ENCODE data around the gene C9orf78. TPM values are rescaled to one million over a fixed set of nuclear protein-coding genes. Genes with fewer than 3 reads are reported as not detected.

C9orf78 gene
- total RNA-seq, 1 donor from 2014 or later, result 46.1 TPM

- Mint-ChIP-seq H3K9me3 (ENCODE audit: unreplicated experiment) (peaks cover under 1% of the 10 kb centered on the region), H3K4me3 (ENCODE audit: unreplicated experiment) (no peak overlapping the region), H3K36me3 (ENCODE audit: unreplicated experiment) (no peaks in the 10 kb centered on the region), H3K4me1 (ENCODE audit: low read depth, unreplicated experiment) (peaks cover 28% of the 10 kb centered on the region), H3K27ac (ENCODE audit: unreplicated experiment) (no peak overlapping the region), H3K27me3 (ENCODE audit: unreplicated experiment) (peaks cover 7% of the 10 kb centered on the region)
- no peak for TF ChIP-seq CTCF (IDR thresholded peaks at IDR 0.05; ENCODE audit: partially characterized antibody, unreplicated experiment)
- DNase-seq, result no peak
Observed at GRCh38 chr9:129840034-129840433, 5.0 kb upstream of the C9orf78 start.

GRCh38 chr9:129839324-129840023 lies 4.4 kb upstream of the C9orf78 start:
- no peaks in the 10 kb centered on the region for H3K36me3 Mint-ChIP-seq (ENCODE audit: unreplicated experiment)
- peak overlapping the region; percentile 52 for H3K4me3 Mint-ChIP-seq (ENCODE audit: unreplicated experiment)
- TF ChIP-seq CTCF (IDR thresholded peaks at IDR 0.05; ENCODE audit: partially characterized antibody, unreplicated experiment), result no peak
- peaks cover 28% of the 10 kb centered on the region for H3K4me1 Mint-ChIP-seq (ENCODE audit: low read depth, unreplicated experiment)
- DNase-seq, result no peak
- peak overlapping the region; percentile 14 for H3K27ac Mint-ChIP-seq (ENCODE audit: unreplicated experiment)
- H3K9me3 Mint-ChIP-seq (ENCODE audit: unreplicated experiment), result peaks cover 2% of the 10 kb centered on the region
- H3K27me3 Mint-ChIP-seq (ENCODE audit: unreplicated experiment), result peaks cover 7% of the 10 kb centered on the region

GRCh38 chr9:129838707-129839259 lies 3.7 kb upstream of the C9orf78 start:
- H3K4me3 Mint-ChIP-seq (ENCODE audit: unreplicated experiment), result peak overlapping the region; percentile 52
- H3K4me1 Mint-ChIP-seq (ENCODE audit: low read depth, unreplicated experiment), result peaks cover 30% of the 10 kb centered on the region
- no peak for DNase-seq
- no peaks in the 10 kb centered on the region for H3K36me3 Mint-ChIP-seq (ENCODE audit: unreplicated experiment)
- peaks cover 7% of the 10 kb centered on the region for H3K27me3 Mint-ChIP-seq (ENCODE audit: unreplicated experiment)
- H3K27ac Mint-ChIP-seq (ENCODE audit: unreplicated experiment), result peak overlapping the region; percentile 14
- H3K9me3 Mint-ChIP-seq (ENCODE audit: unreplicated experiment), result peaks cover 2% of the 10 kb centered on the region
- TF ChIP-seq CTCF (IDR thresholded peaks at IDR 0.05; ENCODE audit: partially characterized antibody, unreplicated experiment), result no peak

GRCh38 chr9:129836311-129837007 lies 1.4 kb upstream of the C9orf78 start:
- Mint-ChIP-seq H3K9me3 (ENCODE audit: unreplicated experiment) (peaks cover 2% of the 10 kb centered on the region), H3K27ac (ENCODE audit: unreplicated experiment) (peak overlapping the region; percentile 86), H3K4me3 (ENCODE audit: unreplicated experiment) (peak overlapping the region; percentile 96), H3K27me3 (ENCODE audit: unreplicated experiment) (peaks cover 7% of the 10 kb centered on the region), H3K4me1 (ENCODE audit: low read depth, unreplicated experiment) (peaks cover 30% of the 10 kb centered on the region), H3K36me3 (ENCODE audit: unreplicated experiment) (no peaks in the 10 kb centered on the region)
- no peak for DNase-seq
- no peak for TF ChIP-seq CTCF (IDR thresholded peaks at IDR 0.05; ENCODE audit: partially characterized antibody, unreplicated experiment)

- Mint-ChIP-seq H3K27ac (ENCODE audit: unreplicated experiment) (peak overlapping the region; percentile 86), H3K36me3 (ENCODE audit: unreplicated experiment) (no peaks in the 10 kb centered on the region), H3K4me1 (ENCODE audit: low read depth, unreplicated experiment) (peaks cover 25% of the 10 kb centered on the region), H3K27me3 (ENCODE audit: unreplicated experiment) (peaks cover 7% of the 10 kb centered on the region), H3K9me3 (ENCODE audit: unreplicated experiment) (peaks cover 2% of the 10 kb centered on the region), H3K4me3 (ENCODE audit: unreplicated experiment) (peak overlapping the region; percentile 96)
- no peak for DNase-seq
- no peak for TF ChIP-seq CTCF (IDR thresholded peaks at IDR 0.05; ENCODE audit: partially characterized antibody, unreplicated experiment)
Observed at GRCh38 chr9:129835860-129836223, 767 bp upstream of the C9orf78 start.

Measured in glutamatergic neuron (in vitro differentiated cells).